Adrenal gland (tissue), 12 donors: Measurements from ENCODE around the gene GNAT2. TPM values are rescaled to one million over a fixed set of nuclear protein-coding genes. Genes with fewer than 3 reads are reported as not detected.

Experiments
- DNase-seq, 7 donors: peaks; one replicate each; pipeline ENCODE4 v3.0.0-alpha.2; 2019 to 2020
- H3K27ac ChIP-seq, 5 donors: fragments of 200-600 bp; sonication (generic) in 4 of 5; 1 replicate in 3 of 5; 2 replicates in 2 of 5; pipeline versions ENCODE4 v1.5.1 to v1.8.0; 2016 to 2020; ENCODE audit warnings: mild to moderate bottlenecking in 1 of 5
- H3K27me3 ChIP-seq: fragments of 200-600 bp; 2 replicates; pipeline ENCODE4 v1.8.0; 2021
- H3K36me3 ChIP-seq, 2 donors: fragments of 200-600 bp; replicated peaks in 1 of 2; 1 replicate in 1 of 2; 2 replicates in 1 of 2; pipeline versions ENCODE4 v1.5.1 to v1.8.0; 2018 to 2022
- H3K4me1 ChIP-seq, 2 donors: fragments of 200-600 bp; replicated peaks in 1 of 2; 1 replicate in 1 of 2; 2 replicates in 1 of 2; pipeline versions ENCODE4 v1.5.1 to v1.8.0; 2018 to 2021
- H3K4me3 ChIP-seq, 4 donors: fragments of 200-600 bp; sonication (generic) in 3 of 4; one replicate each; pipeline ENCODE4 v1.5.1; 2016 to 2018
- H3K9me3 ChIP-seq, 3 donors: fragments of 200-600 bp; sonication (generic) in 1 of 3; replicated peaks in 1 of 3; 1 replicate in 2 of 3; 2 replicates in 1 of 3; pipeline versions ENCODE4 v1.5.1 to v1.8.0; 2016 to 2021
- CTCF ChIP-seq, 6 experiments: fragments of 450-650 bp in 4 of 6; fragments of 200-600 bp in 2 of 6; sonication (generic) in 1 of 6; IDR thresholded peaks; 1 replicate in 5 of 6; 2 replicates in 1 of 6; pipeline versions ENCODE4 v1.5.1 to v1.8.0; 2016 to 2021; ENCODE audit warnings: antibody characterized with exemption in 6 of 6, mild to moderate bottlenecking in 2 of 6, moderate library complexity in 1 of 6
- POLR2A ChIP-seq, 2 donors: fragments of 450-650 bp; IDR thresholded peaks; one replicate each; pipeline ENCODE4 v1.6.1; 2017; ENCODE audit warnings: antibody characterized with exemption in 2 of 2, mild to moderate bottlenecking in 2 of 2, moderate library complexity in 1 of 2
- WGBS, 4 donors: extraction: QIAGEN DNeasy Blood & Tissue Kit in 2 of 4; methylation state at CpG; one replicate each; pipeline versions ENCODE4 v1.1.5 to v1.1.7; 2013 to 2017; 5-methylcytosine and 5-hydroxymethylcytosine counted together
- intact Hi-C, 2 donors: fragments of 100-400 bp; cut with DNase I; formaldehyde crosslinking; loops; one replicate each; pipeline versions ENCODE4 v1.14.1 to v1.15.0; 2022 to 2023
- polyA plus RNA-seq, 3 donors: library from polyadenylated mRNA; stranded (reverse); fragments of 200-250 nt in 2 of 3; fragments of 350-450 nt in 1 of 3; fragmentation: Illumina TruSeq in 1 of 3; extraction: RNeasy Lipid Tissue Mini Kit (QIAGEN cat#74804) in 1 of 3; gene quantifications; one replicate each; pipeline ENCODE4 v1.2.3, GENCODE V29; 2013 to 2014
- total RNA-seq, 9 donors: library from RNA; depleted of rRNA in 4 of 9; stranded (reverse); fragments of >200 nt in 4 of 9; fragments of 120-200 nt in 1 of 9; fragmentation: NEBNext Ultra II Directional in 1 of 9; extraction: Animal tissue kit (Norgen Biotek cat#: 25700) in 1 of 9; gene quantifications; one replicate each; pipeline versions ENCODE4 v1.1.0 to v1.2.4, GENCODE V29; 2013 to 2023
- donor health status: healthy with polysubstance abuse.
- donor health status: Bipolar disorder and iron deficiency.
- donor health status: DM: yes; HTN: yes; CAD: no.
- donor health status: DM: no; HTN: no; CAD: no.
- donor health status: DM: no; HTN: no; CAD: no.
- donor health status: DM: yes; HTN: yes; CAD: no.

GNAT2 gene
- total and polyA plus RNA-seq, 12 donors: 0.22 to 0.95 (median 0.36) TPM; not detected in 7

DNA sequence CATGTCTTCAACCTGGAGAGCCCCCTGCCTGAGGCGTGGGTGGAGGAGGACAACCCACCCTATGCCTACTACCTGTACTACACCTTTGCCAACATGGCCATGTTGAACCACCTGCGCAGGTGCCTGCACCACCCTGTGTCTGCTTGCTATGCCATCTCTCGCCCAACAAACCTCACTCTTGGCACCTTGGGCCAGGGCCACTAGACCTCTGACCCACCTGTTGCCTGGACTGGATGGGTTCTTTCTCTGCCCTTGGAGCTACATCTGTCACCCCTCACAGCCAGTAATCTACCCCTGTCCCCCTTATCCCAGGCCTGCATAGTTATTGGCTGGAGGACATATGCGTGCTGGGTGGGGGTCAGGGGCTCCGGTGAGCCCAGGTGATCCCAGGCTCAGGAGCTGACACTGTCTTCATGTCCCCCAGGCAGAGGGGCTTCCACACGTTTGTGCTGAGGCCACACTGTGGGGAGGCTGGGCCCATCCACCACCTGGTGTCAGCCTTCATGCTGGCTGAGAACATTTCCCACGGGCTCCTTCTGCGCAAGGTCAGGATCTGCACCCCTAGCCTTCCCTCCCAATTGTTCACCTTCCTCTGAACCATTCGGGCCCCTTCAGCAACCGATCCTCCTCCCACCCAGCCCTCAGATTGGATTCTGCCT is 10.1 kb upstream of the GNAT2 start:
- no peaks in the 10 kb centered on the region for H3K9me3 ChIP-seq

DNA sequence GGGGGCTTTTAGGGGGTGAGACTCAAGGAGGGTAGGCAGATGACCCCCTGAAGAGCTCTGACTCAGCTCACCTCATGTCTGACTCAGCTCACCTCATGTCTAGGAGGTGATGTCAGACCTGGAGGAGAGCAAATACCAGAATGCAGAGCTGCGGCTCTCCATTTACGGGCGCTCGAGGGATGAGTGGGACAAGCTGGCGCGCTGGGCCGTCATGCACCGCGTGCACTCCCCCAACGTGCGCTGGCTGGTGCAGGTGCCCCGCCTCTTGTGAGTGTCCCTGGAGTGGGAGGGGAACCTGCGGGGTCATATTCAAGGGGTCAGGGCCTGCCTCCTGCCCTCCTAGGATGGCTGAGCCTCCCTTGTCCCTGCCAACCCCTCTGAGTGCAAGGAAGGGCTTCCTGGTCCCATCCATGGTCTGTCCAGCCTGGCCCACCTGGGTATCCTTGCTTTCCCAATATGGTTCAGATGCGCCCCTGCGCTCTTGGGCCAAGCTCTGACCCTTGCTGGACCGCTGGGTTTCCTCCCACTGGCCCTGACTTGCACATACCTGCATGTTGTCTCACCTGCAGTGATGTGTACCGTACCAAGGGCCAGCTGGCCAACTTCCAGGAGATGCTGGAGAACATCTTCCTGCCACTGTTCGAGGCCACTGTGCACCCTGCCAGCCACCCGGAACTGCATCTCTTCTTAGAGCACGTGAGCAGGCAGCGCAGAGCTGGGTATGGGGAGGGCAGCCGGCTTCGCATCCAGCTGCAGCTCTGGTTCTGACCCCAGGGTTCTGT is 9.3 kb upstream of the GNAT2 start:
- H3K27me3 ChIP-seq: no peaks in the 10 kb centered on the region
- no peaks in the 10 kb centered on the region for H3K9me3 ChIP-seq
- no peak for TF ChIP-seq CTCF (IDR thresholded peaks at IDR 0.05)
- 85 to 96% (median 87%) methylated on average over 4 to 23 of the region's 23 CpGs for WGBS, 4 donors
- intact Hi-C loops: loop anchor here (5.0 kb wide), 2 partner anchors 81 to 86 kb away; partner anchors contain the start of gene GNAI3 (in 1 of the 2)
- DNase-seq: peak in 3 of 7 donors; percentile 8 to 64 (median 30)
- H3K4me1 ChIP-seq: peaks cover 0 to 13% of the 10 kb centered on the region in 2 donors
- peaks cover 0 to 53% of the 10 kb centered on the region in 2 donors for H3K36me3 ChIP-seq
- peak overlapping the region in 1 of 5 donors; percentile 8 for H3K27ac ChIP-seq
- no peak overlapping the region for H3K4me3 ChIP-seq

More for the DNA sequence above, 10.1 kb upstream of the GNAT2 start:
- 83 to 90% (median 87%) methylated on average over 8 to 10 of the region's 10 CpGs for WGBS, 4 donors
- TF ChIP-seq POLR2A (IDR thresholded peaks at IDR 0.05) (no peak), CTCF (IDR thresholded peaks at IDR 0.05) (no peak)
- intact Hi-C loops: loop anchor here (5.0 kb wide), 2 partner anchors 82 to 87 kb away; partner anchors contain the start of gene GNAI3 (in 1 of the 2)
- Histone ChIP-seq H3K4me1 (peaks cover 0 to 6% of the 10 kb centered on the region in 2 donors), H3K4me3 (no peak overlapping the region), H3K27ac (peak overlapping the region in 1 of 5 donors; percentile 21), H3K36me3 (peaks cover 0 to 53% of the 10 kb centered on the region in 2 donors), H3K27me3 (no peaks in the 10 kb centered on the region)
- DNase-seq: peak in 1 of 7 donors; percentile 21

GRCh38 chr1:109627692-109628399 is 8.4 kb upstream of the GNAT2 start:
- H3K4me3 ChIP-seq: no peak overlapping the region
- H3K27me3 ChIP-seq: no peaks in the 10 kb centered on the region
- no peak overlapping the region for H3K27ac ChIP-seq
- no peaks in the 10 kb centered on the region for H3K9me3 ChIP-seq
- intact Hi-C loops: loop anchor here (5.0 kb wide), 2 partner anchors 81 to 86 kb away; partner anchors contain the start of gene GNAI3 (in 1 of the 2)
- 89 to 92% (median 90%) methylated on average over 20 to 23 of the region's 23 CpGs for WGBS, 4 donors
- peaks cover 0 to 53% of the 10 kb centered on the region in 2 donors for H3K36me3 ChIP-seq
- peak in 1 of 7 donors; percentile 14 for DNase-seq
- peaks cover 0 to 22% of the 10 kb centered on the region in 2 donors for H3K4me1 ChIP-seq
- no peak for TF ChIP-seq CTCF (IDR thresholded peaks at IDR 0.05)
- TF ChIP-seq POLR2A (IDR thresholded peaks at IDR 0.05): no peak
